ENCODE measurements around the gene B3GNT2. TPM values are rescaled to one million over a fixed set of nuclear protein-coding genes. Genes with fewer than 3 reads are reported as not detected.

B3GNT2 gene
- total RNA-seq, 1 experiment from 2014 or later = 14.1 TPM

GRCh38 chr2:62209427-62209991 lies 13.6 kb downstream of the B3GNT2 start:
- CTCF ChIA-PET = no interaction called here
- in situ Hi-C loops (cut with HindIII; ENCODE audit: low pct_unique_long_range_greater_than_20kb, low sequenced_read_pairs) = no loop called here

GRCh38 chr2:62215306-62216064 lies 19.6 kb downstream of the B3GNT2 start:
- H3K4me1 ChIP-seq (ENCODE audit: control insufficient read depth, insufficient read depth, low read length) = 0 out of 2 replicates have a peak, but pooled peaks cover 4% of the 10 kb centered on the region
- in situ Hi-C loops (cut with HindIII; ENCODE audit: low pct_unique_long_range_greater_than_20kb, low sequenced_read_pairs) = no loop called here
- TF ChIP-seq POLR2AphosphoS5 (IDR thresholded peaks at IDR 0.05; ENCODE audit: low read depth, low read length) (no peak), CTCF (IDR thresholded peaks at IDR 0.05) (no peak), REST (IDR thresholded peaks at IDR 0.05; ENCODE audit: insufficient read depth in 1 of 2, low read depth in 2 of 2, low read length in 1 of 2) (no peak), SIN3A (IDR thresholded peaks at IDR 0.05; ENCODE audit: borderline replicate concordance, insufficient read depth, low read depth, low read length) (no peak), TCF7L2 (IDR thresholded peaks at IDR 0.05; ENCODE audit: low read depth, low read length) (no peak)
- intact Hi-C loops (cut with micrococcal nuclease; ENCODE audit: unreplicated experiment) = no loop called here
- CTCF ChIA-PET = no interaction called here
- no peak overlapping the region for H3K27ac ChIP-seq (ENCODE audit: low read length)
- BruUV-seq (replicated peaks) = no TSS peak
- no peaks in the 10 kb centered on the region for H3K9me3 ChIP-seq (ENCODE audit: control insufficient read depth, insufficient read depth, low read depth, low read length)
- POLR2A ChIA-PET = no interaction called here
- H3K36me3 ChIP-seq (ENCODE audit: control insufficient read depth, insufficient read depth, low read length) = no peaks in the 10 kb centered on the region
- DNase-seq (ENCODE audit: low read depth, low spot score) (no peak), ATAC-seq (no peak)
- H3K4me3 ChIP-seq (ENCODE audit: low read depth in 2 of 2, low read length in 2 of 2) = no peak overlapping the region
- H3K27me3 ChIP-seq (ENCODE audit: control insufficient read depth, insufficient read depth, low read length) = no peaks in the 10 kb centered on the region

More at GRCh38 chr2:62209427-62209991, 13.6 kb downstream of the B3GNT2 start:
- H3K4me3 ChIP-seq (ENCODE audit: low read depth in 2 of 2, low read length in 2 of 2) = no peak overlapping the region
- no peaks in the 10 kb centered on the region for H3K36me3 ChIP-seq (ENCODE audit: control insufficient read depth, insufficient read depth, low read length)
- POLR2A ChIA-PET = no interaction called here
- ATAC-seq (no peak), DNase-seq (ENCODE audit: low read depth, low spot score) (no peak)
- no peak for TF ChIP-seq SIN3A (IDR thresholded peaks at IDR 0.05; ENCODE audit: borderline replicate concordance, insufficient read depth, low read depth, low read length)
- no peaks in the 10 kb centered on the region for H3K27me3 ChIP-seq (ENCODE audit: control insufficient read depth, insufficient read depth, low read length)
- H3K27ac ChIP-seq (ENCODE audit: low read length) = no peak overlapping the region
- BruUV-seq (replicated peaks) = no TSS peak
- intact Hi-C loops (cut with micrococcal nuclease; ENCODE audit: unreplicated experiment) = no loop called here
- no peaks in the 10 kb centered on the region for H3K9me3 ChIP-seq (ENCODE audit: control insufficient read depth, insufficient read depth, low read depth, low read length)
- H3K4me1 ChIP-seq (ENCODE audit: control insufficient read depth, insufficient read depth, low read length) = no peaks in the 10 kb centered on the region

- Histone ChIP-seq H3K36me3 (ENCODE audit: control insufficient read depth, insufficient read depth, low read length) (no peaks in the 10 kb centered on the region), H3K9me3 (ENCODE audit: control insufficient read depth, insufficient read depth, low read depth, low read length) (no peaks in the 10 kb centered on the region), H3K27me3 (ENCODE audit: control insufficient read depth, insufficient read depth, low read length) (no peaks in the 10 kb centered on the region), H3K4me1 (ENCODE audit: control insufficient read depth, insufficient read depth, low read length) (0 out of 2 replicates have a peak, but pooled peaks cover 4% of the 10 kb centered on the region), H3K27ac (ENCODE audit: low read length) (no peak overlapping the region), H3K4me3 (ENCODE audit: low read depth in 2 of 2, low read length in 2 of 2) (no peak overlapping the region)
- DNase-seq (ENCODE audit: low read depth, low spot score) (no peak), ATAC-seq (no peak)
- no peak for TF ChIP-seq TCF7L2 (IDR thresholded peaks at IDR 0.05; ENCODE audit: low read depth, low read length)
- no peak for TF ChIP-seq REST (IDR thresholded peaks at IDR 0.05; ENCODE audit: insufficient read depth in 1 of 2, low read depth in 2 of 2, low read length in 1 of 2)
- TF ChIP-seq CTCF (IDR thresholded peaks at IDR 0.05) = no peak
- TF ChIP-seq SIN3A (IDR thresholded peaks at IDR 0.05; ENCODE audit: borderline replicate concordance, insufficient read depth, low read depth, low read length) = no peak
- no peak for TF ChIP-seq POLR2AphosphoS5 (IDR thresholded peaks at IDR 0.05; ENCODE audit: low read depth, low read length)
- BruUV-seq (replicated peaks) = no TSS peak
- CTCF ChIA-PET = no interaction called here
- in situ Hi-C loops (cut with HindIII; ENCODE audit: low pct_unique_long_range_greater_than_20kb, low sequenced_read_pairs) = no loop called here
- intact Hi-C loops (cut with micrococcal nuclease; ENCODE audit: unreplicated experiment) = no loop called here
- POLR2A ChIA-PET = interaction anchor here (0.6 kb wide), 1 partner anchor 49 kb away, joined by 4 read pairs; no protein-coding TSS in a partner anchor
These were observed 20.2 kb downstream of the B3GNT2 start for GRCh38 chr2:62216113-62216512.
